K562 (cell line): ENCODE measurements around the gene TTLL12.

Experiments used
- ATF3 ChIP-seq, 2 experiments: fragments of 450-650 bp in 1 of 2; sonication (generic) in 1 of 2; formaldehyde crosslinking in 1 of 2; IDR thresholded peaks in 1 of 2; conservative IDR thresholded peaks in 1 of 2; 2 replicates each; pipeline versions ENCODE4 v1.6.1 to v1.8.1; 2016 to 2023; ENCODE audit warnings: mild to moderate bottlenecking in 2 of 2, moderate library complexity in 2 of 2, inconsistent platforms in 1 of 2, missing genetic modification reagents in 1 of 2
- EP300 ChIP-seq: IDR thresholded peaks from 2 replicates; pipeline ENCODE4 v1.6.1; 2012; ENCODE audit warnings: low read length, improper control_type of control experiment
- FIP1L1 ChIP-seq: fragments of 200-400 bp; formaldehyde crosslinking; IDR thresholded peaks from 2 replicates; pipeline ENCODE4 v1.6.1; 2018; ENCODE audit warnings: mild to moderate bottlenecking, low read depth, low read length; ENCODE audit not compliant: poor library complexity, severe bottlenecking
- IRF9 ChIP-seq: fragments of 450-650 bp; IDR thresholded peaks from 2 replicates; pipeline ENCODE4 v1.6.1; 2016; ENCODE audit warnings: missing biosample characterization, missing genetic modification characterization
- MAX ChIP-seq: sonication (generic); formaldehyde crosslinking; IDR thresholded peaks from 2 replicates; pipeline ENCODE4 v1.9.0; 2022; ENCODE audit warnings: mild to moderate bottlenecking, missing genetic modification reagents
- POLR2AphosphoS5 ChIP-seq: IDR thresholded peaks from 2 replicates; pipeline ENCODE4 v1.6.1; 2011; ENCODE audit warnings: mild to moderate bottlenecking, low read depth, low read length, moderate library complexity; ENCODE audit not compliant: control insufficient read depth, insufficient read depth
- TCF7L2 ChIP-seq: fragments of 150-350 bp; IDR thresholded peaks from 2 replicates; pipeline ENCODE4 v1.6.1; 2016; ENCODE audit warnings: low read depth, mild to moderate bottlenecking, low read length, moderate library complexity
- ZKSCAN1 ChIP-seq: fragments of 150-350 bp; IDR thresholded peaks from 2 replicates; pipeline ENCODE4 v1.6.1; 2016; ENCODE audit warnings: low read depth, low read length
- ZNF23 ChIP-seq: fragments of 250-450 bp; sonication (Bioruptor Pico); IDR thresholded peaks from 2 replicates; pipeline ENCODE4 v1.4.0; 2020; ENCODE audit warnings: mild to moderate bottlenecking
- TF ChIP-seq, protein P1 (sequence below), 3 experiments: IDR thresholded peaks in 2 of 3; conservative IDR thresholded peaks in 1 of 3; 2 replicates each; pipeline ENCODE4 v1.5.1; 2011 to 2012; ENCODE audit warnings: low read length in 3 of 3, mild to moderate bottlenecking in 3 of 3, control low read depth in 2 of 3, improper control_type of control experiment in 1 of 3, inconsistent platforms in 1 of 3, low read depth in 1 of 3, mixed read lengths in 1 of 3, moderate library complexity in 1 of 3; ENCODE audit not compliant: insufficient read depth in 2 of 3
- TF ChIP-seq, protein P2 (sequence below): sonication (generic); formaldehyde crosslinking; IDR thresholded peaks from 2 replicates; pipeline ENCODE4 v1.9.0; 2022; ENCODE audit warnings: mild to moderate bottlenecking, missing genetic modification reagents
- TF ChIP-seq, protein P3 (sequence below): sonication (generic); formaldehyde crosslinking; IDR thresholded peaks from 2 replicates; pipeline ENCODE4 v1.8.1; 2023; ENCODE audit warnings: mild to moderate bottlenecking, missing genetic modification reagents

GRCh38 chr22:43163241-43163795 lies 23.6 kb downstream of the TTLL12 start:
- TF ChIP-seq ATF3 (IDR thresholded peaks at IDR 0.05) (no peak), ATF3 (CRISPR knock-in tag; conservative IDR thresholded peaks at IDR 0.05) (no peak), IRF9 (tag) (no peak), POLR2AphosphoS5 (no peak), TCF7L2 (no peak), EP300 (no peak), ZKSCAN1 (no peak), FIP1L1 (no peak), ZNF23 (CRISPR knock-in tag) (no peak), MAX (no peak)
- TF ChIP-seq, protein P1, sequence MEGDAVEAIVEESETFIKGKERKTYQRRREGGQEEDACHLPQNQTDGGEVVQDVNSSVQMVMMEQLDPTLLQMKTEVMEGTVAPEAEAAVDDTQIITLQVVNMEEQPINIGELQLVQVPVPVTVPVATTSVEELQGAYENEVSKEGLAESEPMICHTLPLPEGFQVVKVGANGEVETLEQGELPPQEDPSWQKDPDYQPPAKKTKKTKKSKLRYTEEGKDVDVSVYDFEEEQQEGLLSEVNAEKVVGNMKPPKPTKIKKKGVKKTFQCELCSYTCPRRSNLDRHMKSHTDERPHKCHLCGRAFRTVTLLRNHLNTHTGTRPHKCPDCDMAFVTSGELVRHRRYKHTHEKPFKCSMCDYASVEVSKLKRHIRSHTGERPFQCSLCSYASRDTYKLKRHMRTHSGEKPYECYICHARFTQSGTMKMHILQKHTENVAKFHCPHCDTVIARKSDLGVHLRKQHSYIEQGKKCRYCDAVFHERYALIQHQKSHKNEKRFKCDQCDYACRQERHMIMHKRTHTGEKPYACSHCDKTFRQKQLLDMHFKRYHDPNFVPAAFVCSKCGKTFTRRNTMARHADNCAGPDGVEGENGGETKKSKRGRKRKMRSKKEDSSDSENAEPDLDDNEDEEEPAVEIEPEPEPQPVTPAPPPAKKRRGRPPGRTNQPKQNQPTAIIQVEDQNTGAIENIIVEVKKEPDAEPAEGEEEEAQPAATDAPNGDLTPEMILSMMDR (IDR thresholded peaks at IDR 0.05 in 2 of 3, conservative IDR thresholded peaks at IDR 0.05 in 1 of 3; ENCODE audit: insufficient read depth in 2 of 3, low read depth in 1 of 3, low read length in 3 of 3) = no peak
- TF ChIP-seq, protein P2, sequence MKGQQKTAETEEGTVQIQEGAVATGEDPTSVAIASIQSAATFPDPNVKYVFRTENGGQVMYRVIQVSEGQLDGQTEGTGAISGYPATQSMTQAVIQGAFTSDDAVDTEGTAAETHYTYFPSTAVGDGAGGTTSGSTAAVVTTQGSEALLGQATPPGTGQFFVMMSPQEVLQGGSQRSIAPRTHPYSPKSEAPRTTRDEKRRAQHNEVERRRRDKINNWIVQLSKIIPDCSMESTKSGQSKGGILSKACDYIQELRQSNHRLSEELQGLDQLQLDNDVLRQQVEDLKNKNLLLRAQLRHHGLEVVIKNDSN = no peak
- TF ChIP-seq, protein P3, sequence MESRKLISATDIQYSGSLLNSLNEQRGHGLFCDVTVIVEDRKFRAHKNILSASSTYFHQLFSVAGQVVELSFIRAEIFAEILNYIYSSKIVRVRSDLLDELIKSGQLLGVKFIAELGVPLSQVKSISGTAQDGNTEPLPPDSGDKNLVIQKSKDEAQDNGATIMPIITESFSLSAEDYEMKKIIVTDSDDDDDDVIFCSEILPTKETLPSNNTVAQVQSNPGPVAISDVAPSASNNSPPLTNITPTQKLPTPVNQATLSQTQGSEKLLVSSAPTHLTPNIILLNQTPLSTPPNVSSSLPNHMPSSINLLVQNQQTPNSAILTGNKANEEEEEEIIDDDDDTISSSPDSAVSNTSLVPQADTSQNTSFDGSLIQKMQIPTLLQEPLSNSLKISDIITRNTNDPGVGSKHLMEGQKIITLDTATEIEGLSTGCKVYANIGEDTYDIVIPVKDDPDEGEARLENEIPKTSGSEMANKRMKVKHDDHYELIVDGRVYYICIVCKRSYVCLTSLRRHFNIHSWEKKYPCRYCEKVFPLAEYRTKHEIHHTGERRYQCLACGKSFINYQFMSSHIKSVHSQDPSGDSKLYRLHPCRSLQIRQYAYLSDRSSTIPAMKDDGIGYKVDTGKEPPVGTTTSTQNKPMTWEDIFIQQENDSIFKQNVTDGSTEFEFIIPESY (CRISPR knock-in tag) = no peak
